H1 (cell line): ENCODE data around the gene DDOST. TPM values are rescaled to one million over a fixed set of nuclear protein-coding genes. Genes with fewer than 3 reads are reported as not detected.

Experiments
- CTCF ChIA-PET: fragments of 300-600 bp; sonication (Branson Sonifier 250); formaldehyde crosslinking; loops from one replicate; lab custom pipeline; 2021; ENCODE audit not compliant: partially characterized antibody; lab: Charles Lee
- POLR2A ChIA-PET: fragments of 300-600 bp; sonication (Branson Sonifier 250); formaldehyde crosslinking; loops from one replicate; lab custom pipeline; 2021; ENCODE audit warnings: inconsistent platforms; ENCODE audit not compliant: partially characterized antibody; lab: Charles Lee
- DNase-seq, 2 experiments: peaks; one replicate each; pipeline versions ENCODE4 v3.0.0 to v3.0.0-alpha.2; 2010 to 2022; ENCODE audit warnings: low spot score in 2 of 2, low read depth in 1 of 2, mixed read lengths in 1 of 2
- FAIRE-seq: peaks from 2 replicates; lab custom pipeline; 2011; peaks lifted over from hg19 to GRCh38; lab: Jason Lieb, UNC
- H2AFZ ChIP-seq: 2 replicates; pipeline ENCODE4 v1.8.1; 2012; ENCODE audit warnings: low read length, inconsistent platforms
- H2AK5ac ChIP-seq: 2 replicates; pipeline ENCODE4 v1.6.1; 2013; ENCODE audit warnings: low read depth, low read length
- H2BK120ac ChIP-seq: replicated peaks from 2 replicates; pipeline ENCODE3; 2013; ENCODE audit warnings: low read depth, low read length, inconsistent platforms
- H2BK12ac ChIP-seq: 2 replicates; pipeline ENCODE4 v1.6.1; 2013; ENCODE audit warnings: low read depth, low read length
- H2BK15ac ChIP-seq: 2 replicates; pipeline ENCODE4 v1.6.1; 2013; ENCODE audit warnings: low read length
- H2BK20ac ChIP-seq: 2 replicates; pipeline ENCODE4 v1.6.1; 2013; ENCODE audit warnings: low read length
- H2BK5ac ChIP-seq: 2 replicates; pipeline ENCODE4 v1.6.1; 2013; ENCODE audit warnings: low read depth, low read length
- H3K14ac ChIP-seq: 2 replicates; pipeline ENCODE4 v1.6.1; 2013; ENCODE audit warnings: inconsistent platforms; ENCODE audit not compliant: insufficient read length
- H3K18ac ChIP-seq: 2 replicates; pipeline ENCODE4 v1.6.1; 2013; ENCODE audit warnings: low read length; ENCODE audit errors: extremely low read depth
- H3K23ac ChIP-seq: 2 replicates; pipeline ENCODE4 v1.6.1; 2013; ENCODE audit warnings: inconsistent platforms; ENCODE audit not compliant: insufficient read length
- H3K23me2 ChIP-seq: 2 replicates; pipeline ENCODE4 v1.6.1; 2013; ENCODE audit warnings: low read depth, low read length
- H3K27ac ChIP-seq: 2 replicates; pipeline ENCODE4 v1.6.1; 2011; ENCODE audit warnings: low read depth, low read length, inconsistent platforms
- H3K27me3 ChIP-seq, 4 experiments: replicated peaks in 1 of 4; 1 replicate in 1 of 4; 2 replicates in 3 of 4; pipeline versions ENCODE4 v1.6.1 to v1.8.1; 2011 to 2013; ENCODE audit warnings: low read length in 3 of 4, mild to moderate bottlenecking in 3 of 4, inconsistent platforms in 2 of 4, mixed read lengths in 2 of 4, moderate library complexity in 1 of 4; ENCODE audit not compliant: control insufficient read depth in 3 of 4, insufficient read depth in 3 of 4; ENCODE audit errors: extremely low read depth in 1 of 4
- H3K36me3 ChIP-seq, 4 experiments: 2 replicates each; pipeline versions ENCODE4 v1.6.1 to v1.8.1; 2011 to 2013; ENCODE audit warnings: mild to moderate bottlenecking in 4 of 4, low read length in 3 of 4, moderate library complexity in 2 of 4, control low read depth in 1 of 4, inconsistent platforms in 1 of 4; ENCODE audit not compliant: insufficient read depth in 4 of 4, control insufficient read depth in 2 of 4
- H3K4ac ChIP-seq: replicated peaks from 2 replicates; pipeline ENCODE3; 2013; ENCODE audit warnings: low read length, low read depth, mixed read lengths, inconsistent platforms; ENCODE audit not compliant: insufficient read length
- H3K4me1 ChIP-seq, 4 experiments: replicated peaks in 1 of 4; 1 replicate in 1 of 4; 2 replicates in 3 of 4; pipeline versions ENCODE4 v1.6.1 to v1.8.1; 2011 to 2013; ENCODE audit warnings: low read length in 3 of 4, inconsistent platforms in 2 of 4, mixed read lengths in 1 of 4; ENCODE audit not compliant: insufficient read depth in 4 of 4, control insufficient read depth in 3 of 4
- H3K4me2 ChIP-seq, 2 experiments: 2 replicates each; pipeline versions ENCODE4 v1.6.1 to v1.8.1; 2011 to 2013; ENCODE audit warnings: low read depth in 2 of 2, low read length in 2 of 2, control low read depth in 1 of 2, inconsistent platforms in 1 of 2, mild to moderate bottlenecking in 1 of 2; ENCODE audit not compliant: insufficient read depth in 1 of 2
- H3K4me3 ChIP-seq, 4 experiments: fragments of 200-600, 300-600 bp in 1 of 4; sonication (generic), shearing (Covaris generic), sonication (Bioruptor Twin) in 1 of 4; 2 replicates each; pipeline versions ENCODE4 v1.5.1 to v1.8.1; 2011 to 2016; ENCODE audit warnings: low read length in 4 of 4, low read depth in 3 of 4, control low read depth in 2 of 4, inconsistent platforms in 2 of 4, mild to moderate bottlenecking in 2 of 4, mixed read lengths in 1 of 4, moderate library complexity in 1 of 4; ENCODE audit not compliant: insufficient read depth in 2 of 4; ENCODE audit errors: extremely low read depth in 1 of 4
- H3K56ac ChIP-seq: replicated peaks from 2 replicates; pipeline ENCODE3; 2013; ENCODE audit warnings: low read depth, mild to moderate bottlenecking, mixed read lengths, low read length, inconsistent platforms; ENCODE audit not compliant: insufficient read length
- H3K79me1 ChIP-seq: 2 replicates; pipeline ENCODE4 v1.6.1; 2013; ENCODE audit warnings: low read depth, low read length, control low read depth
- H3K79me2 ChIP-seq, 2 experiments: 2 replicates each; pipeline versions ENCODE4 v1.6.1 to v1.8.1; 2012 to 2013; ENCODE audit warnings: low read length in 2 of 2, mild to moderate bottlenecking in 2 of 2, inconsistent platforms in 1 of 2; ENCODE audit not compliant: insufficient read depth in 2 of 2, control insufficient read depth in 1 of 2
- H3K9ac ChIP-seq, 4 experiments: replicated peaks in 1 of 4; 1 replicate in 1 of 4; 2 replicates in 3 of 4; pipeline versions ENCODE4 v1.6.1 to v1.8.1; 2011 to 2013; ENCODE audit warnings: low read depth in 3 of 4, low read length in 3 of 4, control low read depth in 2 of 4, mild to moderate bottlenecking in 2 of 4, moderate library complexity in 2 of 4, inconsistent platforms in 1 of 4; ENCODE audit errors: extremely low read depth in 1 of 4
- H3K9me3 ChIP-seq, 2 experiments: 2 replicates each; pipeline versions ENCODE4 v1.6.1 to v1.8.1; 2012 to 2013; ENCODE audit warnings: mild to moderate bottlenecking in 2 of 2, moderate library complexity in 2 of 2, control low read depth in 1 of 2, inconsistent platforms in 1 of 2, low read depth in 1 of 2, low read length in 1 of 2, mixed read lengths in 1 of 2; ENCODE audit not compliant: insufficient read depth in 2 of 2
- H4K20me1 ChIP-seq, 2 experiments: replicated peaks in 1 of 2; 2 replicates each; pipeline versions ENCODE3 to v1.8.1; 2011 to 2013; ENCODE audit warnings: inconsistent platforms in 2 of 2, low read length in 2 of 2, mild to moderate bottlenecking in 1 of 2; ENCODE audit not compliant: insufficient read depth in 2 of 2, control insufficient read depth in 1 of 2
- H4K5ac ChIP-seq: 2 replicates; pipeline ENCODE4 v1.6.1; 2013; ENCODE audit warnings: low read length, low read depth, mixed read lengths, inconsistent platforms; ENCODE audit not compliant: insufficient read length
- H4K8ac ChIP-seq: 2 replicates; pipeline ENCODE4 v1.8.0; 2013; ENCODE audit warnings: mild to moderate bottlenecking, moderate library complexity, low read length, inconsistent platforms; ENCODE audit not compliant: insufficient read depth; ENCODE audit errors: extremely low read depth
- H4K91ac ChIP-seq: replicated peaks from 2 replicates; pipeline ENCODE3; 2013; ENCODE audit warnings: low read length, mixed read lengths, inconsistent platforms; ENCODE audit not compliant: insufficient read length
- GTF2F1 ChIP-seq: IDR thresholded peaks from 2 replicates; pipeline ENCODE4 v1.6.1; 2012; ENCODE audit warnings: low read depth, low read length, improper control_type of control experiment, borderline replicate concordance
- NRF1 ChIP-seq: IDR thresholded peaks from 2 replicates; pipeline ENCODE4 v1.6.1; 2011; ENCODE audit warnings: mild to moderate bottlenecking, low read depth, low read length, improper control_type of control experiment
- WGBS, 2 experiments: shearing (Covaris generic) in 1 of 2; methylation state at CpG; one replicate each; pipeline versions ENCODE4 v1.1.6 to v1.1.7; 2013 to 2015; ENCODE audit warnings: low lambda C conversion rate in 2 of 2, mixed read lengths in 2 of 2, inconsistent platforms in 1 of 2, low coverage in 1 of 2, missing lambda C conversion rate in 1 of 2; ENCODE audit not compliant: insufficient replicate concordance in 2 of 2, insufficient coverage in 1 of 2, insufficient read length in 1 of 2; ENCODE audit errors: extremely low coverage in 1 of 2, missing lambda C conversion rate in 1 of 2; 5-methylcytosine and 5-hydroxymethylcytosine counted together
- polyA plus RNA-seq, 7 experiments: library from polyadenylated mRNA; depleted of rRNA in 3 of 7; stranded (reverse) in 5 of 7; unstranded in 2 of 7; fragments of >200 nt in 5 of 7; fragments of 200-250 nt in 2 of 7; gene quantifications; 1 replicate in 5 of 7; 2 replicates in 1 of 7; 4 replicates in 1 of 7; pipeline versions ENCODE4 v1.2.1 to v1.2.3, GENCODE V29; 2011 to 2013; ENCODE audit warnings: missing spikeins in 2 of 7, mixed read lengths in 2 of 7
- total RNA-seq: library from RNA; stranded (reverse); fragmentation: NEBNext Ultra II Directional; extraction: Animal tissue kit (Norgen Biotek cat#: 25700); gene quantifications from 2 replicates; pipeline ENCODE4 v1.2.1, GENCODE V29; 2021
- TF ChIP-seq, protein P1 (sequence below): IDR thresholded peaks from 2 replicates; pipeline ENCODE4 v1.6.1; 2012; ENCODE audit warnings: inconsistent platforms

Gene DDOST
- total and polyA plus RNA-seq, 2 of the 8 experiments (the other 6 are each of a cell fraction or from before 2014, with no cell fraction given): 253 to 336 TPM

- Histone ChIP-seq H3K56ac (no peak overlapping the region), H3K9ac (no peak overlapping the region), H3K36me3 (no peaks in the 10 kb centered on the region), H2BK20ac (no peak overlapping the region), H3K27ac (no peak overlapping the region), H3K27me3 (no peaks in the 10 kb centered on the region; a peak in 1 of 7 replicates), H3K4me2 (peak overlapping the region; percentile 37 to 88; a peak in 3 of 4 replicates), H3K4me3 (peak overlapping the region in 1 of 4 experiments; percentile 66; a peak in 1 of 8 replicates), H3K14ac (no peak overlapping the region), H3K4ac (no peak overlapping the region), H2BK5ac (no peak overlapping the region), H2AK5ac (peak overlapping the region; percentile 24; the same call in 1 of the 2 replicates), H2BK120ac (no peak overlapping the region), H3K4me1 (peaks cover 0 to 6% (median 4%) of the 10 kb centered on the region in 4 experiments; a peak in 3 of 7 replicates), H3K79me1 (no peaks in the 10 kb centered on the region), H2AFZ (no peak overlapping the region), H3K23me2 (peaks cover 5% of the 10 kb centered on the region; the same call in 1 of the 2 replicates), H3K79me2 (no peaks in the 10 kb centered on the region), H4K5ac (no peak overlapping the region), H4K8ac (no peak overlapping the region), H3K18ac (no peak overlapping the region), H3K9me3 (no peaks in the 10 kb centered on the region), H2BK15ac (no peak overlapping the region), H4K91ac (no peak overlapping the region), H3K23ac (no peak overlapping the region), H4K20me1 (peaks cover 2 to 3% of the 10 kb centered on the region in 2 experiments), H2BK12ac (no peak overlapping the region)
- no peak for TF ChIP-seq GTF2F1
- TF ChIP-seq, protein P1, sequence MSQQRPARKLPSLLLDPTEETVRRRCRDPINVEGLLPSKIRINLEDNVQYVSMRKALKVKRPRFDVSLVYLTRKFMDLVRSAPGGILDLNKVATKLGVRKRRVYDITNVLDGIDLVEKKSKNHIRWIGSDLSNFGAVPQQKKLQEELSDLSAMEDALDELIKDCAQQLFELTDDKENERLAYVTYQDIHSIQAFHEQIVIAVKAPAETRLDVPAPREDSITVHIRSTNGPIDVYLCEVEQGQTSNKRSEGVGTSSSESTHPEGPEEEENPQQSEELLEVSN: peak; percentile 28; the same call in 1 of the 2 replicates
- no peak for TF ChIP-seq NRF1
- ChIA-PET CTCF (interaction anchor here (0.5 to 5.1 kb wide), 36 partner anchors 9 to 895 kb away, joined by 3 to 82 read pairs (median 6); partner anchors contain the start of genes DDOST, KIF17 and SH2D5), POLR2A (interaction anchor here (1.2 to 3.7 kb wide), 6 partner anchors 13 to 90 kb away, joined by 4 to 16 read pairs (median 6); partner anchors contain the start of genes DDOST and HP1BP3)
- 86% methylated on average over 12 of the region's 12 CpGs; no CpG with 5 or more reads in 1 of the 2 experiments for WGBS, 2 experiments
- DNase-seq (no peak), FAIRE-seq (no peak)
Measured at GRCh38 chr1:20697563-20697962, 36.4 kb upstream of the DDOST start.
